Stimulated activated naive CD8-positive, alpha-beta T cell treated with anti-CD3 and anti-CD28 coated beads, Interleukin-15, amount 100 ng/mL, for 72 hours (primary cell): ENCODE results near the gene MMP17.

Experiments used
- ATAC-seq: fragments of 150-1000 bp; cut with Tn5 transposase; 2 replicates; pipeline ENCODE4 v1.10.0; 2021; ENCODE audit warnings: mild to moderate bottlenecking, moderate library complexity
- DNase-seq, 2 donors: peaks; one replicate each; pipeline ENCODE4 v3.0.0; 2021 to 2022
- H3K27ac Mint-ChIP-seq, 2 donors: one replicate each; pipeline ENCODE4 v1.8.0; 2022; ENCODE audit warnings: mild to moderate bottlenecking in 2 of 2, mixed read lengths in 2 of 2, moderate library complexity in 2 of 2
- H3K27me3 Mint-ChIP-seq: one replicate; pipeline ENCODE4 v1.8.0; 2022; ENCODE audit warnings: mixed read lengths
- H3K4me1 Mint-ChIP-seq: one replicate; pipeline ENCODE4 v1.8.0; 2022; ENCODE audit warnings: mild to moderate bottlenecking, mixed read lengths
- H3K4me3 Mint-ChIP-seq, 2 donors: one replicate each; pipeline ENCODE4 v1.8.0; 2022; ENCODE audit warnings: mild to moderate bottlenecking in 2 of 2, mixed read lengths in 2 of 2, moderate library complexity in 1 of 2
- H3K9me3 Mint-ChIP-seq, 2 donors: one replicate each; pipeline ENCODE4 v1.8.0; 2022; ENCODE audit warnings: mixed read lengths in 2 of 2

The MMP17 gene

DNA sequence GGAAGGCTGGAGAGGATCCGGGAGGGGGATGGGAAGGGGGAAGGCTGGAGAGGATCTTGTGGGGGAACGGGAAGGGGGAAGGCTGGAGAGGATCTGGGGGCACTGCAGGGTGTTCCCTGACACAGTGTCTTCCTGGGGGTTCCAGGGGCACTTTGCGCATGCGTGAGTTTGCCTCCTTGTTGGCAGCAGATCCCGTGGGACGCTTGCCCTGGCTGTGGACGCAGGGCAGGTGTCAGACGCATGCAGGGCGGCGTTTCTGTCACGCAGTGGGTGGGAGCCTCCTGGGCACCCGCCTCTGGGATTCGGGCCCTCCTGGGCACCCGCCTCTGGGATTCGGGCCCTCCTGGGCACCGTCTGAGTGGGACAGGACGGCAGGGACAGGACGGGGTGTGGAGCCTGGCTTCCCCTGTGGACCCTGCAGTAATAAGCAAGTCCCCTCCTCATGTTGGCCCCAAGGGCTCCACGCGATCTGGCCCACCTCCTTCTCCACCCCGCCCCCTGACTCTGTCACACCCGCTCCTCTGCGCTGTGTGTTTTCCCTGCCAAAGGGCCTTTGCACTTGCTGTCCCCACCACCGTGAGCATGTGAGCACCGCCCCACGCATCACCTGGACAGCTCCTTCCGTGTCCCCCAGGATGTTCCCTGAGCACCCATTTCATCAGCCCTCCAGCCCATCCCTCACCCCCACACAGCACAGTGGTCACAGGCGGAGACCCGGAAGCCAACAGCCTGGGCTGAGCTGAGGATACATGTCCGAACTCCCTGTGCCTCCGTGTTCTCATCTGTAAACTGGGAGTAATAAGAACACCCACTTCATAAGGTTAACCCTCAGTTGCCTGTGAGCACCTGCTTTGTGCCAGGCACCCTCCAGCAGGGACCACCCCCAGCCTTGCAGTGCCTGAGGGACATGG is 4.4 kb downstream of the MMP17 start:
- no peaks in the 10 kb centered on the region for H3K9me3 Mint-ChIP-seq

DNA sequence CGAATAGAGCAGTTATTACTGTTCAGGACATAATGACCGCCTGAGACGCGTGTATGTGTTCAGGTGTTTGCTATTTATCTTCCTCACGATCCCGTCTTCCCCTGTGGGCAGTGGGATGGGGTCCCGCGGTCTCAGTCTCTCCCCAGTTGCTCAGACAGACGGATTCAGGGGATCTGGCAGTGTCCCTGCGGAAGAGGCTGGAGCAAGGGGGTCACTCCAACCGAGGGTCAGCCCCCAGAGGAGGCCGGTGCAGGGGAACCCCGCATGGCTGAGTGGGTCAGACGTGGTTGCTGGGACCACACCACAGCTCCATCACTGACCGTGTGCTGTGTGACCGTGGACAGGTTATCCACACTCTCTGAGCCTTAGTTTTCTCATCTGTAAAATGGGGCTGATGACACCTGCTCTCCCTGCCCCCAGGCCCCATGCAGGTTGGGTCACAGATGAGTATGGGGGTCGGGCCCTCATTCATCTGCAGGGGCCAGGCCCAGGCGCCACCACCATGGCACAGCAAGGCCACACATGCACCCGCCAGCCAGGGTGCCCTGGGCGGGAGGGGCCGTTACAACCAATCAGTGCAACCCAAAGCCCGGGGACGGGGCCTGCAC is 5.2 kb downstream of the MMP17 start:
- Mint-ChIP-seq H3K27ac (no peak overlapping the region), H3K9me3 (no peaks in the 10 kb centered on the region), H3K4me1 (peaks cover 21% of the 10 kb centered on the region), H3K27me3 (peaks cover 46% of the 10 kb centered on the region), H3K4me3 (no peak overlapping the region)
- DNase-seq: no peak
- no peak for ATAC-seq

More for the DNA sequence above, 4.4 kb downstream of the MMP17 start:
- no peak for DNase-seq
- no peak overlapping the region for H3K4me3 Mint-ChIP-seq
- peaks cover 48% of the 10 kb centered on the region for H3K27me3 Mint-ChIP-seq
- peaks cover 21% of the 10 kb centered on the region for H3K4me1 Mint-ChIP-seq
- no peak overlapping the region for H3K27ac Mint-ChIP-seq
- no peak for ATAC-seq

DNA sequence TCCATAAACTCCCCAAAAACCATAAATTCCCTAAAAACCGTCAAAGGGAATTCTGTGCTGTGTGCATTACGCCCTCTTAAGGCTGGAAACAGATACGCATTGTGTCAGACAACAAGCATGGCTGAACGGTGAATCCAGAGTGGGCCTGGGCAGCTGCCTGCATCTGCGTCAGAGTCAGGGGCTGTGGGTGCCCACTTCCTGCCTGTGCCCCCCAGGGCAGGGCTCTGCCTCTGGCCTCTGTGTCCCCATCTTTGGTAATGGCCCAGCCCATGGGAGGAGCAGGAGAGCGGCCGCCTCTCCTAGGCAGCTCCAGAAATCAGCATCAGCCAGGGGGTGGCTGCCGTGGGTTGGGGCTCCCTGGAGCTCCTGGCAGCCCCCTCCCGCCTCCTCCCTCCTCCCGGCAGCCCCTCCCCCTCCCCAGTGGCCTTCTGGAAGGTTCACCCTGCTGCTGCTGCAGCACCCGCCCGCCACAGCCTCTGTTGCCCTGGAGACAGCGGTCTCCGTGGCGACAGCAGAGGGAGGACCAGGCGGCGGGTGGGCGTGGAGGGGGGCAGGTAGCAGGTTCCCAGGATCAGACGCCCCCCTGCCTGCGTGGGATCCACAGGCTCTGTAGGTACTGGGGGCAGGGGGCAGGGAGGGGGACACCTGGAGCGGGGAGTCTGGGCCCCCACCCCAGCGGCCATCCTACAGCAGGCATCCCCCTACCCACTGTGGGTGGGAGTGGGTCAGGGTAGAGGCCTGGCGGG is 5.9 kb downstream of the MMP17 start:
- ATAC-seq (peak; percentile 39), DNase-seq (no peak)
- peaks cover 44% of the 10 kb centered on the region for H3K27me3 Mint-ChIP-seq
- H3K9me3 Mint-ChIP-seq: no peaks in the 10 kb centered on the region
- H3K4me3 Mint-ChIP-seq: no peak overlapping the region
- H3K4me1 Mint-ChIP-seq: peaks cover 20% of the 10 kb centered on the region
- no peak overlapping the region for H3K27ac Mint-ChIP-seq

DNA sequence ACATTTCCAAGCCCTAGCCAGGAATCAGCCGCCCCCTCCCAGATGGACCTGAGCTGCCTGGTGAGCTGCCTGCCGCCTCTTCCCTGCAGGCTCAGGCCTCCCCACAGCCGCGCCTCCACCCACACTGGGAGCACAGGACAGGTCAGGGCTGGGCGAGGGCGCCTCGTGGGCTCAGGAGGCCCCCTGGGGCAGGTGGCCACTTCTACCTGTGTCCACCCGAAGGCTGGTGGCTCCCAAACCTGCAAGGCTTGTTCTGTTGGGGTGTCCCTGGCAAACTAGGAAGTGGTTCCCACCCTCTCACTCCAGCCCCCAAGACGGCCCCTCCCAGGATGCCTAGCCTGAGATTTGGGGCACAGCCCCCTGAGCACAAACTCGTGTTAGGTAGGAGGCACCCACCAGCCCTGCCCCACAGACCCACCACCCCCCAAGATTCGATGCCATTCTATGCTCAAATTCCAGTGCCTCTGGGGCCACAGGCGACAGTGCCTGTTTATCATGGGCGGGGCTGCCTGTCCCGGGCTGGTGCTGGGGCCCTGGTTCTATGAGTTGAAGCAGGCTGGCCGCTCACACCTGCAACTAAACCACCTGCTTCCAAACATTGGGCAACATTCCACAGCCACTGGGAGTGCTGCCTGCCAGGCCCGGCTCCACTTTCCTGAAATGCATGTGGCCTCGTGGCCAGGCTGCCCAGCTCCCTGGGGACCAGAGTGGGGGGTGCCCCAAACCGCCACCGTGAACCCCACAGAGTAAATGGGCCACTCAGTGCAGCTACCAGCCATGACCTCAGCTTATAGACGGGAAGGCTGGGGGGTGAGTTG is 6.8 kb downstream of the MMP17 start:
- no peaks in the 10 kb centered on the region for H3K9me3 Mint-ChIP-seq
- H3K27ac Mint-ChIP-seq: no peak overlapping the region
- ATAC-seq: no peak
- no peak overlapping the region for H3K4me3 Mint-ChIP-seq
- no peak for DNase-seq
- peaks cover 11% of the 10 kb centered on the region for H3K4me1 Mint-ChIP-seq
- H3K27me3 Mint-ChIP-seq: peaks cover 35% of the 10 kb centered on the region

DNA sequence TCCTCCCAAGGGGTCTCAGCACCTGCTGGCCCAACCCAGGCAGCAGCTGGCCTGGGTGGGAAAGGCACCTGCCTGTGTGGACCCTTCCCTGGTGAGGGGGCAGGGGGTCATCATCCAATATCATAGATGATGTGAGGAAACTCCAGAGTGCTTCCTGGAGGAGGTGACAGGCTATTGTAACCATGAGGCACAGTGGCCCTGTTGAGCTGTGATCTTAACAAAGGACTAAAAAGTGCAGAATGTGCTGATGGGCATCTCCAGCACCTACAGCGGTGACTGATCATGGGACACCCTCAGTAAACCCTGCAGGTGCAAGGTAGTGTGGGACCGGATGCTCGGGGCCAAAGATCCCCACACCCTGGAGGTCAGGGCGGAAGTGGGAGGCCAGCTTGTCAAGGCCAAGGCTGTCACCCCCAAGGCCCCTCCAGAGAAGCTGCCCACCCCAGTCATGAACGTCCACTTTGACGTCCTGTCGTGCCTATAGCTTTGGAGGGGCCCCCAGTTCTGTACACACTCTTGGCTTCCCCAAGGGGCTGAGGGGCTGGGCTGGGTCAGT is 7.5 kb downstream of the MMP17 start:
- no peak for DNase-seq
- peaks cover 10% of the 10 kb centered on the region for H3K4me1 Mint-ChIP-seq
- peaks cover 30% of the 10 kb centered on the region for H3K27me3 Mint-ChIP-seq
- H3K4me3 Mint-ChIP-seq: no peak overlapping the region
- no peak for ATAC-seq
- no peaks in the 10 kb centered on the region for H3K9me3 Mint-ChIP-seq
- no peak overlapping the region for H3K27ac Mint-ChIP-seq

DNA sequence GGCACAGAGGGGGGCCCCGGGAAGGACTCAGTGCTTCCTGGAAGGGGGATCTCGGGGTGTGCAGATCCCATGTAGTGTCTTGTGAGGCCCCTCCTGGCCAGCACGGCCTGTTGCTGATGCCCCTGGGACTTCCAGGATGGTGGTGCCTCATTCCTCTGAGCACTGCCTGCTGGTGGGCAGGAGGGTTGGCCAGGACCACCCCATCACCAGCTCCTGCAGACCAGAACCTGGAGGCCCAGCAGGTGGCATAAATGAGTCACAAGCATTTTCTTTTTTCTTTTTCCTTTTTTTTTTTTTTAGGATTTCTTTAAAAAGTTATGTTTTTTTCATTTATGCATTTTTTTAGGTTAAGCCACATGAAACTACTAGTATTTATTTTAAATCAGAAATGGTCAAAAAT is 8.0 kb downstream of the MMP17 start:
- Mint-ChIP-seq H3K27me3 (peaks cover 25% of the 10 kb centered on the region), H3K4me1 (peaks cover 5% of the 10 kb centered on the region), H3K27ac (no peak overlapping the region), H3K9me3 (no peaks in the 10 kb centered on the region), H3K4me3 (no peak overlapping the region)
- DNase-seq (no peak), ATAC-seq (no peak)

DNA sequence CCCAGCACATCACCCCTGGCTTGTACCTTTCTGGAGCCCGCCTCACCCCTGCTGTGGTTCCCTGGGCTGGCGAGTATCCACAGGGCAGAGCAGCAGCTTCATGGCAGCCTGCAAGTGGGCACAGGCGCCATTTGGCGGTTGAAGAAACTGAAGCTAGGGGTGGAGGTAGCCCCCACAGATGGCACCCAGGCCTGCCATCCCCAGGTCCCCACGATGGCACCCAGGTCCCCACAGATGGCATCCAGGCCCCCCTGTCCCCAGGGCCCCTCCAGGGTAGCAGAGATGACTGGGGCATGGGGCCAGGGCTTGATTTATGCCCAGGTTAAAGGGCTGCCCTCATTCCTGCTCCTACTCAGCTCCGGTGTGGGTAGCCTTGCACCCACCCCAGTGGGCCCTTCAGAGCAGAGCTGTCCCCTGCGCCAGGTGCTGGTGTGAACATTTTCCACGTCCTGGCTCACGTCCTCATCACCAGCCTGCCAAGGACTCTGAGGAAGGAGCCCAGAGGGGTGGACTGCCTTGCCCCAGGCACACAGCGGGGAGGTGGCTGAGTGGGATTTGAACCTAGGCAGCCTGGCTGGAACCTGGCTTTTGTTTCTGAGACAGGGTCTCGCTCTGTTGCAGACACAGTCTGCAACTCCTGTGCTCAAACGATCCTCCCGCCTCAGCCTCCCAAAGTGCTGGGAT is 8.7 kb downstream of the MMP17 start:
- H3K9me3 Mint-ChIP-seq: no peaks in the 10 kb centered on the region
- DNase-seq (no peak), ATAC-seq (no peak)
- no peak overlapping the region for H3K4me3 Mint-ChIP-seq
- no peak overlapping the region for H3K27ac Mint-ChIP-seq
- H3K4me1 Mint-ChIP-seq: no peaks in the 10 kb centered on the region
- peaks cover 18% of the 10 kb centered on the region for H3K27me3 Mint-ChIP-seq

DNA sequence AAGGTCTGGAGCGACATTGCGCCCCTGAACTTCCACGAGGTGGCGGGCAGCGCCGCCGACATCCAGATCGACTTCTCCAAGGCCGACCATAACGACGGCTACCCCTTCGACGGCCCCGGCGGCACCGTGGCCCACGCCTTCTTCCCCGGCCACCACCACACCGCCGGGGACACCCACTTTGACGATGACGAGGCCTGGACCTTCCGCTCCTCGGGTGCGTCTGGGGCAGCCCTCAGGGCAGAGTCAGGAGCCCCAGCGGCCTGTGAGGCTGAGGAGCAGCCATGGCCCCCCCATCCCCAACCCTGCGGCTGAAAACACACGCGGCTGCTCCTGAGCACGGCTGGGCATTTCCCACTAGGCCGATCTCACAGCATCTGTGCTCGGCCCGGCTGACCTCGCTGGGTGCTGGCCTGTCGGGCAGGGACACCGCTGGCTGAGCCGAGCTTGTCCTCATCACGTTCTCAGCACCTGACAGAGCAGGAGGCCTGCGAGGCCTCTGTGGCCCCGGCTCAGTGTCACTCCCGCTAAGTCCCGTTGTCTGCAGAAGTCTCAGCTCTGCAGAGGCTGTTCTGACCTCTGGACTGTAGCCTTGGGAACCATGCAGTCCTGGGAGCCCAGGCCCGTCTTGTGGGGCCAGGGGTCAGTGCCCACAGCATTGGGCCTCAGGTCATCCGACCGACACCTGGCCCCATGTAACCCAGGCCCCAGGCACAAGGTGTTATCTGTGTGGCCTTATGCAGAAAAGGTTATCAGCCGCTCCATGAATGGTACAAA is 12.6 kb downstream of the MMP17 start:
- no peaks in the 10 kb centered on the region for H3K4me1 Mint-ChIP-seq
- H3K4me3 Mint-ChIP-seq: no peak overlapping the region
- DNase-seq: no peak
- no peaks in the 10 kb centered on the region for H3K9me3 Mint-ChIP-seq
- H3K27ac Mint-ChIP-seq: no peak overlapping the region
- no peaks in the 10 kb centered on the region for H3K27me3 Mint-ChIP-seq
- ATAC-seq: no peak

DNA sequence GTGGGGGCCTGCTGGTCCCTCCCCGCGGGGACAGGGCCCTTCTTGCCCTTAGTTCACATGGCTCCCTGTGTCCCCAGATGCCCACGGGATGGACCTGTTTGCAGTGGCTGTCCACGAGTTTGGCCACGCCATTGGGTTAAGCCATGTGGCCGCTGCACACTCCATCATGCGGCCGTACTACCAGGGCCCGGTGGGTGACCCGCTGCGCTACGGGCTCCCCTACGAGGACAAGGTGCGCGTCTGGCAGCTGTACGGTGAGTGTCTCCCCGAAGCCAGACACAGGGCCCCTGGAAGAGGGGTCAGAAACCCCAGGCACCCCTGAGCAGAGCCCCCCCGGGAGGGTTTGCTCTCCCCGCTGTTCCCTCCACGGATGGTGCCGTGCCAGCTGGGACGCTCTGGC is 13.4 kb downstream of the MMP17 start:
- no peak overlapping the region for H3K4me3 Mint-ChIP-seq
- H3K4me1 Mint-ChIP-seq: no peaks in the 10 kb centered on the region
- H3K27ac Mint-ChIP-seq: no peak overlapping the region
- ATAC-seq: no peak
- DNase-seq: no peak
- H3K9me3 Mint-ChIP-seq: no peaks in the 10 kb centered on the region
- H3K27me3 Mint-ChIP-seq: no peaks in the 10 kb centered on the region

DNA sequence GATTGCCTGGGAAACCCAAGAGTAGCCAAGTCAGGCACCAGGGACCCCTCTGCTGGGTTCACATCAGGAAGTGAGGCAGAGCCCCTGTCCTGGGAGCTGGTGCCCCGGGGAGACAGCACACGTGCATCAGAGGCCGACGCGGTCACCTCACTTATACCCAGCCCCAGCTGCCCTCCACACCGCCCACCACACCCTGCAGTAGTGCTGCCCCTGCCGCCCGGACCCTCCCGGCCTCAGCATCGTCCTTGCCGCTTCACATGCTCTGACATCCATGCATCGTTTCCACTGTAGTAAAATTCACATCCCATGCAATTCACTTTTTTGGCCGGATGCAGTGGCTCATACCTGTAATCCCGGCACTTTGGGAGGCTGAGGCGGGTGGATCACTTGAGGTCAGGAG is 14.0 kb downstream of the MMP17 start:
- no peak for DNase-seq
- no peaks in the 10 kb centered on the region for H3K27me3 Mint-ChIP-seq
- no peaks in the 10 kb centered on the region for H3K4me1 Mint-ChIP-seq
- H3K9me3 Mint-ChIP-seq: no peaks in the 10 kb centered on the region
- no peak overlapping the region for H3K27ac Mint-ChIP-seq
- ATAC-seq: no peak
- H3K4me3 Mint-ChIP-seq: no peak overlapping the region

DNA sequence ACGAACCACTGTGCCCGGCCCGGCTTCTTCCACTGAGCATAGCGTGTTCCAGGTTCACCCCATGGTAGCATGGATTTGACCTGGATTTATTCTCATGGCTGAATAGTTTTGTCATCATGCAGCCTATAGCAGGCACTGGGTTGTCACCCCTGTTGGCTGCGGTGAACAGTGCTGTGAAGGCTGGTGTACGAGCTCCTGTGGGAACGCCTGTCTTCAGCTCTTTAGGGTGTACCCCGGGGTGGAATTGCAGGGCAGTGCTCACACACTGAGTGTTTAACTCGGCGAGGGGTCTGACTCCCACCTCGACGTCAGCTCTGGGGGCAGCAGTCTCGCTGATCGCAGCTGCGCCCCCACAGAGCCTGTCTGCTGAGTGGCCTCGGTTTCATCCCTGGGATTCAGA is 15.3 kb downstream of the MMP17 start:
- Mint-ChIP-seq H3K9me3 (no peaks in the 10 kb centered on the region), H3K4me3 (no peak overlapping the region), H3K27ac (no peak overlapping the region), H3K27me3 (no peaks in the 10 kb centered on the region), H3K4me1 (no peaks in the 10 kb centered on the region)
- DNase-seq (no peak), ATAC-seq (no peak)

DNA sequence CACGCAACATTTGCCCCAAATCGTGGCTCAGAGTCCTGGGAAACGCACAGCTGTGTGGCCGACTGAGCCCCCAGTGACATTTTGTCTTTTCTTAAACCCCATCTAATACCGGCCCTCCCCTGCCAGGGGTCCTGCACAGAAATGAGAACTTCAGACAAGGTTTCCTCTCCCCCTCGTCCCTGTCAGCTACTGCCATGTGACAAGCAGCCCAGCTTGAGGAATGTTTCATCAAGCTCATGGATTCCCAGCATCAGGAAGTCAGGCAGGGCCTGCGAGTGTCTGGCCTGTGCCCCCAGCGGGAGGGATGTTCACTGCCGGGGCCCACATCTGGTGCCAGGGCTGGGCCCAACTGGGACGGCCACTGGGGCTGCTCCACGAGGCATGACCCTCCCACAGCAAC is 15.9 kb downstream of the MMP17 start:
- Mint-ChIP-seq H3K4me1 (no peaks in the 10 kb centered on the region), H3K9me3 (no peaks in the 10 kb centered on the region), H3K4me3 (no peak overlapping the region), H3K27ac (no peak overlapping the region), H3K27me3 (no peaks in the 10 kb centered on the region)
- DNase-seq (no peak), ATAC-seq (no peak)

DNA sequence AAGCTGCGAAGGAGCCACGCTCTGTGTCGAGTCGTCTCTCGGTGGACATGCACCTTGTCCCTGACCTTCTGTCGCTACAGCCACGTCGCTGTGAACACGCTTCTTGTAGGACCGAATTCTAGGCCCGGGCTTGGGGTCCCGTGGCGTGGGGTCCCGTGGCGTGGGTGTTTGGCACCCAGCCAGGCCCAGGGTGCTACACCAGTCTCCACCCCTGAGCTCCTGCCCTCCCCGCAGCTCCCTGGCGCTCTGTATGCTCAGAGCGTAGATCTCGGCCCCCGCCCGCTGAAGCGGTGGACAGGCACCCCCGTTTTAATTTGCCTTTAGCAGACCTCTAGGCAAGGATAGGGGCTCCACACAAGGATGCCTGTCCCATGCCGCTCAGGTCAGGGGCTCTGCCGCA is 16.5 kb downstream of the MMP17 start:
- DNase-seq: no peak
- no peak overlapping the region for H3K4me3 Mint-ChIP-seq
- ATAC-seq: peak; percentile 3
- H3K9me3 Mint-ChIP-seq: no peaks in the 10 kb centered on the region
- no peak overlapping the region for H3K27ac Mint-ChIP-seq
- no peaks in the 10 kb centered on the region for H3K27me3 Mint-ChIP-seq
- H3K4me1 Mint-ChIP-seq: no peaks in the 10 kb centered on the region

DNA sequence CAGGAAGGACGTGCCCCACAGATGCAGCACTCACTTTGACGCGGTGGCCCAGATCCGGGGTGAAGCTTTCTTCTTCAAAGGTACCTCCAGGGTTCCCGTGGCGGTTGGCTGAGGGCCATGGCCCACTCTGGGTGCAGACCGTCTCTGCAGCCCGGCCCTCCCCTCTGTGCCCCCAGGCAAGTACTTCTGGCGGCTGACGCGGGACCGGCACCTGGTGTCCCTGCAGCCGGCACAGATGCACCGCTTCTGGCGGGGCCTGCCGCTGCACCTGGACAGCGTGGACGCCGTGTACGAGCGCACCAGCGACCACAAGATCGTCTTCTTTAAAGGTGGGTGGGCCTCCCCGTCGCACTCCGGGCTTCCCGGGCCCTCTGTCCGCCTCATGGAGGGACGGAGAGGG is 16.9 kb downstream of the MMP17 start:
- H3K27ac Mint-ChIP-seq: no peak overlapping the region
- ATAC-seq (peak; percentile 11), DNase-seq (no peak)
- no peak overlapping the region for H3K4me3 Mint-ChIP-seq
- no peaks in the 10 kb centered on the region for H3K4me1 Mint-ChIP-seq
- no peaks in the 10 kb centered on the region for H3K9me3 Mint-ChIP-seq
- no peaks in the 10 kb centered on the region for H3K27me3 Mint-ChIP-seq
